Endodermal cell (in vitro differentiated cells): ENCODE measurements around the gene SLC22A3. TPM values are rescaled to one million over a fixed set of nuclear protein-coding genes. Genes with fewer than 3 reads are reported as not detected.
A peak's percentile ranks its signal among the peaks of the same experiment; 100 is the strongest.

Experiments
- DNase-seq: peaks from one replicate; pipeline ENCODE4 v3.0.0-alpha.2; 2017
- H3K27ac ChIP-seq: 2 replicates; pipeline ENCODE4 v1.5.1; 2013; ENCODE audit warnings: mild to moderate bottlenecking, low read depth, low read length, moderate library complexity
- H3K27me3 ChIP-seq: 2 replicates; pipeline ENCODE4 v1.6.1; 2013; ENCODE audit warnings: mild to moderate bottlenecking, low read length, moderate library complexity; ENCODE audit not compliant: insufficient read depth, control insufficient read depth, poor library complexity, severe bottlenecking
- H3K36me3 ChIP-seq: 2 replicates; pipeline ENCODE4 v1.7.0; 2013; ENCODE audit warnings: mild to moderate bottlenecking, low read length, moderate library complexity; ENCODE audit not compliant: control insufficient read depth, insufficient read depth
- H3K4me1 ChIP-seq: one replicate; pipeline ENCODE4 v1.7.0; 2013; ENCODE audit warnings: low read length; ENCODE audit not compliant: control insufficient read depth, insufficient read depth
- H3K4me3 ChIP-seq: 2 replicates; pipeline ENCODE4 v1.5.1; 2013; ENCODE audit warnings: mild to moderate bottlenecking, low read length, moderate library complexity
- H3K9ac ChIP-seq: 2 replicates; pipeline ENCODE4 v1.6.1; 2013; ENCODE audit warnings: mild to moderate bottlenecking, low read length, moderate library complexity; ENCODE audit not compliant: poor library complexity, severe bottlenecking; ENCODE audit errors: extremely low read depth
- H3K9me3 ChIP-seq: 2 replicates; pipeline ENCODE4 v1.6.1; 2013; ENCODE audit warnings: mild to moderate bottlenecking, low read length, moderate library complexity; ENCODE audit not compliant: control insufficient read depth
- H3K27ac Mint-ChIP-seq: 2 replicates; pipeline ENCODE4 v1.8.0; 2020; ENCODE audit warnings: mixed read lengths
- H3K27me3 Mint-ChIP-seq: 2 replicates; pipeline ENCODE4 v1.8.0; 2021; ENCODE audit warnings: mild to moderate bottlenecking, mixed read lengths; ENCODE audit not compliant: insufficient read depth
- H3K36me3 Mint-ChIP-seq: 2 replicates; pipeline ENCODE4 v1.8.0; 2020; ENCODE audit warnings: low read depth, mixed read lengths
- H3K4me1 Mint-ChIP-seq: 2 replicates; pipeline ENCODE4 v1.8.0; 2020; ENCODE audit warnings: mixed read lengths
- H3K4me3 Mint-ChIP-seq: 2 replicates; pipeline ENCODE4 v1.8.0; 2020; ENCODE audit warnings: mild to moderate bottlenecking, moderate library complexity, mixed read lengths
- H3K9me3 Mint-ChIP-seq: 2 replicates; pipeline ENCODE4 v1.8.0; 2020; ENCODE audit warnings: mild to moderate bottlenecking, mixed read lengths
- CTCF ChIP-seq: fragments of 200-600 bp; sonication (generic); conservative IDR thresholded peaks from 2 replicates; pipeline ENCODE4 v1.5.0; 2021; ENCODE audit warnings: antibody characterized with exemption, mild to moderate bottlenecking
- WGBS, 2 experiments: methylation state at CpG; one replicate each; pipeline versions ENCODE4 v1.1.5 to v1.1.7; 2013; ENCODE audit warnings: missing lambda C conversion rate in 2 of 2, mixed read lengths in 1 of 2; ENCODE audit not compliant: insufficient coverage in 1 of 2, insufficient read length in 1 of 2; 5-methylcytosine and 5-hydroxymethylcytosine counted together
- total RNA-seq, 2 donors: library from RNA; stranded (reverse); fragmentation: NEBNext Ultra II Directional in 1 of 2; extraction: Animal tissue kit (Norgen Biotek cat#: 25700) in 1 of 2; gene quantifications; 2 replicates in 1 of 2; 3 replicates in 1 of 2; pipeline ENCODE4 v1.2.1, GENCODE V29; 2021

Gene SLC22A3
- total RNA-seq, 2 donors from 2014 or later, result 3.1 to 7.4 TPM

GRCh38 chr6:160437775-160438174 lies 89.6 kb downstream of the SLC22A3 start:
- no peak for TF ChIP-seq CTCF
- Mint-ChIP-seq H3K27me3 (no peaks in the 10 kb centered on the region), H3K27ac (no peak overlapping the region), H3K36me3 (no peaks in the 10 kb centered on the region), H3K4me3 (no peak overlapping the region), H3K9me3 (no peaks in the 10 kb centered on the region), H3K4me1 (peaks cover 8% of the 10 kb centered on the region)
- H3K27me3 ChIP-seq, result no peaks in the 10 kb centered on the region
- no peaks in the 10 kb centered on the region for H3K4me1 ChIP-seq
- no peaks in the 10 kb centered on the region for H3K9me3 ChIP-seq
- H3K27ac ChIP-seq, result no peak overlapping the region
- no peaks in the 10 kb centered on the region for H3K36me3 ChIP-seq
- H3K4me3 ChIP-seq, result no peak overlapping the region
- peak; percentile 53 for DNase-seq
- WGBS, 2 experiments, result 86 to 94% methylated on average over 4 of the region's 4 CpGs
- no peak overlapping the region for H3K9ac ChIP-seq

- no peak for DNase-seq
- Mint-ChIP-seq H3K4me1 (peaks cover 8% of the 10 kb centered on the region), H3K9me3 (no peaks in the 10 kb centered on the region), H3K27me3 (no peaks in the 10 kb centered on the region), H3K36me3 (no peaks in the 10 kb centered on the region), H3K27ac (no peak overlapping the region), H3K4me3 (no peak overlapping the region)
- Histone ChIP-seq H3K27ac (no peak overlapping the region), H3K4me1 (no peaks in the 10 kb centered on the region), H3K36me3 (no peaks in the 10 kb centered on the region), H3K27me3 (no peaks in the 10 kb centered on the region), H3K4me3 (no peak overlapping the region), H3K9me3 (no peaks in the 10 kb centered on the region), H3K9ac (no peak overlapping the region)
- TF ChIP-seq CTCF, result no peak
- 83 to 91% methylated on average over 1 to 4 of the region's 4 CpGs for WGBS, 2 experiments
These were observed 90.3 kb downstream of the SLC22A3 start for GRCh38 chr6:160438481-160438880.

- H3K4me1 Mint-ChIP-seq, result peaks cover 8% of the 10 kb centered on the region
- H3K27me3 ChIP-seq, result no peaks in the 10 kb centered on the region
- no peaks in the 10 kb centered on the region for H3K9me3 ChIP-seq
- H3K9ac ChIP-seq, result no peak overlapping the region
- no peak overlapping the region for H3K27ac ChIP-seq
- H3K27ac Mint-ChIP-seq, result no peak overlapping the region
- no peaks in the 10 kb centered on the region for H3K9me3 Mint-ChIP-seq
- no peaks in the 10 kb centered on the region for H3K36me3 Mint-ChIP-seq
- H3K27me3 Mint-ChIP-seq, result no peaks in the 10 kb centered on the region
- H3K36me3 ChIP-seq, result peaks cover under 1% of the 10 kb centered on the region
- H3K4me1 ChIP-seq, result no peaks in the 10 kb centered on the region
- no peak for DNase-seq
- 54 to 60% methylated on average over 1 to 5 of the region's 5 CpGs for WGBS, 2 experiments
- H3K4me3 Mint-ChIP-seq, result no peak overlapping the region
- no peak for TF ChIP-seq CTCF
- H3K4me3 ChIP-seq, result no peak overlapping the region
These were observed 91.6 kb downstream of the SLC22A3 start for GRCh38 chr6:160439751-160440150.
